Smooth muscle cell (in vitro differentiated cells): ENCODE measurements around the gene ASPM. TPM values are rescaled to one million over a fixed set of nuclear protein-coding genes. Genes with fewer than 3 reads are reported as not detected.
"Not testable (repeated sequence)": the region's sequence is repeated elsewhere in the genome, so short reads cannot be mapped to it uniquely, and the experiment has no call there.

Experiments used
- DNase-seq: peaks from one replicate; lab custom pipeline; 2025; ENCODE audit not compliant: unreplicated experiment; lab: John Stamatoyannopoulos, UW
- H2AFZ ChIP-seq: fragments of 200-600 bp; sonication (generic); 2 replicates; pipeline ENCODE4 v1.6.0; 2016; ENCODE audit warnings: antibody characterized with exemption, low read depth, mild to moderate bottlenecking
- H3F3A ChIP-seq: fragments of 200-600 bp; sonication (generic); 2 replicates; pipeline ENCODE4 v1.6.0; 2017; ENCODE audit warnings: antibody characterized with exemption, low read depth
- H3K27ac ChIP-seq: fragments of 200-600 bp; sonication (generic); 2 replicates; pipeline ENCODE4 v1.5.1; 2016; ENCODE audit warnings: low read depth, mild to moderate bottlenecking
- H3K27me3 ChIP-seq: fragments of 200-600 bp; sonication (generic); 2 replicates; pipeline ENCODE4 v1.6.1; 2016; ENCODE audit warnings: low read depth, mild to moderate bottlenecking
- H3K36me3 ChIP-seq: fragments of 200-600 bp; sonication (generic); 2 replicates; pipeline ENCODE4 v1.5.1; 2016; ENCODE audit warnings: low read depth
- H3K4me1 ChIP-seq: fragments of 200-600 bp; sonication (generic); 2 replicates; pipeline ENCODE4 v1.5.1; 2016; ENCODE audit warnings: low read depth
- H3K4me2 ChIP-seq: fragments of 200-600 bp; sonication (generic); 2 replicates; pipeline ENCODE4 v1.6.0; 2016; ENCODE audit warnings: mild to moderate bottlenecking
- H3K4me3 ChIP-seq: fragments of 200-600 bp; sonication (generic); 2 replicates; pipeline ENCODE4 v1.5.1; 2016; ENCODE audit warnings: mild to moderate bottlenecking
- H3K79me2 ChIP-seq: fragments of 200-600 bp; sonication (generic); 2 replicates; pipeline ENCODE4 v1.6.0; 2016; ENCODE audit warnings: low read depth, mild to moderate bottlenecking
- H3K9ac ChIP-seq: fragments of 200-600 bp; sonication (generic); 2 replicates; pipeline ENCODE4 v1.6.0; 2016; ENCODE audit warnings: low read depth
- H3K9me3 ChIP-seq: fragments of 200-600 bp; sonication (generic); replicated peaks from 2 replicates; pipeline ENCODE4 v1.5.1; 2016; ENCODE audit warnings: low read depth
- H4K20me1 ChIP-seq: fragments of 200-600 bp; sonication (generic); 2 replicates; pipeline ENCODE4 v1.6.0; 2016; ENCODE audit warnings: low read depth
- CTCF ChIP-seq: fragments of 200-600 bp; sonication (generic); IDR thresholded peaks from 2 replicates; pipeline ENCODE4 v1.5.1; 2017; ENCODE audit warnings: borderline replicate concordance, mild to moderate bottlenecking, antibody characterized with exemption; ENCODE audit not compliant: insufficient read depth, poor library complexity, severe bottlenecking
- WGBS: methylation state at CpG from one replicate; pipeline ENCODE4 v1.1.7; 2016; ENCODE audit warnings: low lambda C conversion rate; 5-methylcytosine and 5-hydroxymethylcytosine counted together
- polyA plus RNA-seq: library from polyadenylated mRNA; unstranded; fragments of >200 nt; fragmentation: Nextera tagmentation; extraction: Ambion mirVana; gene quantifications from 2 replicates; pipeline ENCODE4 v1.2.1, GENCODE V29; 2016
- total RNA-seq: library from RNA; depleted of rRNA; stranded (reverse); fragments of >200 nt; gene quantifications from 2 replicates; pipeline ENCODE4 v1.2.3, GENCODE V29; 2014

Gene ASPM
- total and polyA plus RNA-seq, 2 experiments from 2014 or later, result 1.7 to 8.8 TPM

- Histone ChIP-seq H3K9ac (no peak overlapping the region), H3K27me3 (no peaks in the 10 kb centered on the region), H3K4me3 (no peak overlapping the region), H3K36me3 (no peaks in the 10 kb centered on the region), H4K20me1 (no peaks in the 10 kb centered on the region), H3F3A (no peaks in the 10 kb centered on the region), H3K9me3 (no peaks in the 10 kb centered on the region), H2AFZ (peak overlapping the region; percentile 50), H3K4me1 (no peaks in the 10 kb centered on the region), H3K4me2 (peak overlapping the region; percentile 28), H3K27ac (peak overlapping the region; percentile 22), H3K79me2 (no peaks in the 10 kb centered on the region)
- WGBS, result 48% methylated on average over 5 of the region's 5 CpGs
- no peak for DNase-seq
- TF ChIP-seq CTCF, result no peak
Observed at GRCh38 chr1:197103300-197103699, 43.2 kb downstream of the ASPM start.

GRCh38 chr1:197101978-197102377, 44.5 kb downstream of the ASPM start:
- WGBS, result 85% methylated on average over 3 of the region's 3 CpGs
- Histone ChIP-seq H3K27ac (no peak overlapping the region), H2AFZ (no peak overlapping the region)

GRCh38 chr1:197100677-197101076, 45.8 kb downstream of the ASPM start:
- no peaks in the 10 kb centered on the region for H3K9me3 ChIP-seq
- no peaks in the 10 kb centered on the region for H4K20me1 ChIP-seq
- H3K27me3 ChIP-seq, result no peaks in the 10 kb centered on the region
- no peak overlapping the region for H3K9ac ChIP-seq
- H3K4me2 ChIP-seq, result peak overlapping the region; percentile 46
- peak overlapping the region; percentile 67 for H2AFZ ChIP-seq
- no peaks in the 10 kb centered on the region for H3K36me3 ChIP-seq
- H3K4me3 ChIP-seq, result no peak overlapping the region
- no peak for TF ChIP-seq CTCF
- DNase-seq, result no peak
- no peaks in the 10 kb centered on the region for H3K79me2 ChIP-seq
- WGBS, result 78% methylated on average over 3 of the region's 3 CpGs
- H3F3A ChIP-seq, result no peaks in the 10 kb centered on the region
- no peaks in the 10 kb centered on the region for H3K4me1 ChIP-seq
- H3K27ac ChIP-seq, result no peak overlapping the region

More at GRCh38 chr1:197101978-197102377, 44.5 kb downstream of the ASPM start:
- Histone ChIP-seq H3F3A (no peaks in the 10 kb centered on the region), H3K4me2 (no peak overlapping the region), H3K9me3 (no peaks in the 10 kb centered on the region), H3K4me3 (no peak overlapping the region), H3K79me2 (no peaks in the 10 kb centered on the region), H3K4me1 (no peaks in the 10 kb centered on the region), H3K9ac (no peak overlapping the region), H4K20me1 (no peaks in the 10 kb centered on the region), H3K36me3 (no peaks in the 10 kb centered on the region), H3K27me3 (no peaks in the 10 kb centered on the region)
- TF ChIP-seq CTCF, result no peak
- no peak for DNase-seq

- Histone ChIP-seq H3K4me3 (no peak overlapping the region), H3K4me1 (no peaks in the 10 kb centered on the region), H2AFZ (no peak overlapping the region), H3K9ac (no peak overlapping the region), H3K4me2 (no peak overlapping the region), H3F3A (no peaks in the 10 kb centered on the region), H3K27ac (no peak overlapping the region), H3K36me3 (no peaks in the 10 kb centered on the region), H3K9me3 (no peaks in the 10 kb centered on the region), H3K79me2 (no peaks in the 10 kb centered on the region), H3K27me3 (no peaks in the 10 kb centered on the region), H4K20me1 (no peaks in the 10 kb centered on the region)
- TF ChIP-seq CTCF, result no peak
- DNase-seq, result no peak
Observed at GRCh38 chr1:197099444-197099843, 47.0 kb downstream of the ASPM start.

- H3K27me3 ChIP-seq, H3K79me2 ChIP-seq, H4K20me1 ChIP-seq, H2AFZ ChIP-seq, H3K4me3 ChIP-seq, H3K27ac ChIP-seq, DNase-seq, H3K9ac ChIP-seq, H3F3A ChIP-seq, H3K36me3 ChIP-seq, H3K4me2 ChIP-seq, H3K9me3 ChIP-seq, H3K4me1 ChIP-seq: not testable (repeated sequence)
- 94% methylated on average over 2 of the region's 2 CpGs for WGBS
Observed at GRCh38 chr1:197096971-197097370, 49.5 kb downstream of the ASPM start.
